SJSA1 (cell line): ENCODE measurements around the gene CALM3. TPM values are rescaled to one million over a fixed set of nuclear protein-coding genes. Genes with fewer than 3 reads are reported as not detected.

Experiments
- DNase-seq, 2 experiments: peaks; one replicate each; pipeline ENCODE4 v3.0.0-alpha.2; 2015 to 2020; ENCODE audit warnings: low spot score in 2 of 2, low read depth in 1 of 2
- H3K27ac ChIP-seq: fragments of 250-450 bp; sonication (Bioruptor Pico); 2 replicates; pipeline ENCODE4 v1.5.1; 2020; ENCODE audit warnings: mild to moderate bottlenecking, moderate library complexity
- H3K27me3 ChIP-seq: fragments of 250-450 bp; sonication (Bioruptor Pico); replicated peaks from 2 replicates; pipeline ENCODE4 v1.5.1; 2020; ENCODE audit warnings: mild to moderate bottlenecking, moderate library complexity
- H3K36me3 ChIP-seq: fragments of 250-450 bp; sonication (Bioruptor Pico); 2 replicates; pipeline ENCODE4 v1.5.1; 2020; ENCODE audit warnings: mild to moderate bottlenecking
- H3K4me1 ChIP-seq: fragments of 250-450 bp; sonication (Bioruptor Pico); replicated peaks from 2 replicates; pipeline ENCODE4 v1.6.1; 2021; ENCODE audit warnings: mild to moderate bottlenecking
- H3K4me3 ChIP-seq: fragments of 250-450 bp; sonication (Bioruptor Pico); 2 replicates; pipeline ENCODE4 v1.5.1; 2020; ENCODE audit warnings: mild to moderate bottlenecking
- H3K9me3 ChIP-seq: fragments of 250-450 bp; sonication (Bioruptor Pico); replicated peaks from 2 replicates; pipeline ENCODE4 v1.5.1; 2020; ENCODE audit warnings: mild to moderate bottlenecking
- total RNA-seq: library from RNA; depleted of rRNA; stranded (reverse); fragments of >200 nt; shearing (Covaris generic); gene quantifications from 2 replicates; pipeline ENCODE4 v1.2.3, GENCODE V29; 2014; rRNA removed

The CALM3 gene
- total RNA-seq, 1 experiment from 2014 or later = 232 TPM

- Histone ChIP-seq H3K4me1 (no peaks in the 10 kb centered on the region), H3K36me3 (no peaks in the 10 kb centered on the region), H3K9me3 (no peaks in the 10 kb centered on the region), H3K4me3 (no peak overlapping the region), H3K27ac (no peak overlapping the region), H3K27me3 (no peaks in the 10 kb centered on the region)
- no peak for DNase-seq
Observed at GRCh38 chr19:46646402-46646801, 45.3 kb downstream of the CALM3 start.

GRCh38 chr19:46648060-46648960, 47.2 kb downstream of the CALM3 start:
- DNase-seq = no peak
- Histone ChIP-seq H3K27me3 (no peaks in the 10 kb centered on the region), H3K27ac (no peak overlapping the region), H3K9me3 (no peaks in the 10 kb centered on the region), H3K4me3 (no peak overlapping the region), H3K36me3 (no peaks in the 10 kb centered on the region), H3K4me1 (no peaks in the 10 kb centered on the region)

DNA sequence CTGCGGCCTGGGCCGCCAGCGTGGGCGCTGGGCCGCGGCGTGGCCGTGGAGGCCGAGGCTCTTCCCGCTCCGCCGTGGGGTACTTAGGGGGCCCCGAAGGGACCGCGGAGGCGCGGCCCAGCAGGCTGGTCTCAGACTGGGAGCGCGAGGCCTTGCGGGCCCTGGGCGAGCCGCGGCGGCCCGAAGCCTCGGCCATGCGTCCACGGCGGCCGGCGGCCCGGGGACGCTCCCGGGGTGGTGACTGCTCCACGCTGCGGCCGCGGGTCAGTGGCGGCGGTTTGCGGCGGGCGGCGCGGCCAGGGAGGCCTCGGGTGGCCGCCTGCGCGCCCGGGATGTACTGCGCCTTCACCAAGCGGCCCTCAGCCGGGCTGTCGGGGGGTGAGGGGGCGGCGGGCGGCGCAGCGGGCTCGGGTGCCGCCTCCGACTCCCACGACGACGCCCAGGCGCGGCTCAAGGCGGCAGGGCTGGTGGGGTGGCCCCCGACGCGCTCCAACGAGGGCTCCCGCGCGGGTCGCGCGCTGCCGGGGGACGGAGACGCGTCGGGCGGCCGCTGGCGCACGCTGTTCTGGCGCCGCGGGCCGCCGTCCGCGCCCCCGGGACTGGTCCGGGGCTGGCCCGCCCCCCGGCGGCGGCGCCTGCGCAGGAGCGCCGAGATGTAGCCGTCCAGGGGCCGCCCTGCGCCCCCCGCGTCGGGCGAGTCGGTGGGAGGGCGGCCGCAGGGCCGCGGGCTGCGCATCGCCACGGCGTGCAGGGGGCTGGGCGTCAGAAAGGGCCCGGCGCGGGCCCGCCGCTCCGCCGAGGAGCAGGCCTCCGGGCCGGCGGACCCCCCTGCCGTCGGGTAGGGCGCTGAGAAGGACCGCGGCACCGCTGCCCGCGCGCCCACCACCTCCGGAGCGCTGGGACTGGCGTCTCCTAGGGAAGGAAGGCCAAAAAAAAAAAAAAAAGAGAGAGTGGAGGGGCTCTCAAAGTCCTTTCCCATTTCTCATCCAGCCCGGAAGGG, 48.1 kb downstream of the CALM3 start:
- Histone ChIP-seq H3K4me3 (no peak overlapping the region), H3K27me3 (no peaks in the 10 kb centered on the region), H3K9me3 (no peaks in the 10 kb centered on the region), H3K36me3 (no peaks in the 10 kb centered on the region), H3K27ac (no peak overlapping the region), H3K4me1 (no peaks in the 10 kb centered on the region)
- no peak for DNase-seq

DNA sequence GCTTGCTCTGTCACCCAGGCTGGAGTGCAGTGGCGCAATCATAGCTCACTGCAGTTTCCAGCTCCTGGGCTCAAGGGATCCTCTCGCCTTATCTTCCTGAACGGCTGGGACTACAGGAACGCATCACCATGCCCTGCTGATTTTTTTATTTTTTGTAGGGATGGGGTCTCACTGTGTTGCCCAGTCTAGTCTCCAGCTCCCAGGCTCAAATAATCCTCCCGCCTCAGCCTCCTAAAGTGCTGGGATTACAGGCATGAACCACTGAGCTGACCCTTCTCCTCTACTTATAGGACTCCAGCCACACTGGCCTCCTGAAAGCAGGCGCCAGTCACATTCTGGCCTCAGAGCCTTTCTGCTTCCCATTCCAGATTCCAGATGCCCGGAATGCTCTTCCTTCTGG, 49.3 kb downstream of the CALM3 start:
- no peaks in the 10 kb centered on the region for H3K4me1 ChIP-seq
- H3K27me3 ChIP-seq = no peaks in the 10 kb centered on the region
- no peak for DNase-seq
- H3K4me3 ChIP-seq = no peak overlapping the region
- H3K27ac ChIP-seq = no peak overlapping the region
- no peaks in the 10 kb centered on the region for H3K9me3 ChIP-seq
- H3K36me3 ChIP-seq = no peaks in the 10 kb centered on the region

DNA sequence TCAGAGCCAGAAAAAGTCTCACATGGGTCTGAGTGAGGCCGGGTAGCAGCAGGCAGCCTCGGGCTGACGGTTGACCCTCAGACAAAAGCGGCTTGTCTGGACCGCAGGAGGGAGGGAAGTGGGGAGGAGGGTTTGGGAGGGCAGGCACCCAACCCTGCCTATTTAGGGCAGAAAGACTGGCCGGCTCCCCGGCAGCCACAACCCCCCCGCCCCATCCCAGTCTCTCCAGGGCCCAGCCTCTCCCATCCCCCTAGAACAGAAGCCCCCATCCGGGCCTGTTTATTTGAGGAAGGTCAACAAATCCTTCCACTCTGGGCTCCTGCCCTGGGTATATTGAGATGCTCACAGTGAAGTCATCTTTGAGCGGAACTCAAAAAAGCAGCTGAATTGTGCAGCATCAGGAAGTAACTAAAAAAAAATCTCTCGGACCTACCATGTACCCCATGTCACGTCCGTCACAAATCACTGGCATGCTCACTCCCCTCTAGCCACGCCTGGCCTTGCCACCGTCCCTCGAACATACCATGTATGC, 53.6 kb downstream of the CALM3 start:
- H3K36me3 ChIP-seq = no peaks in the 10 kb centered on the region
- H3K4me3 ChIP-seq = no peak overlapping the region
- no peak overlapping the region for H3K27ac ChIP-seq
- DNase-seq = no peak
- no peaks in the 10 kb centered on the region for H3K9me3 ChIP-seq
- H3K27me3 ChIP-seq = no peaks in the 10 kb centered on the region
- H3K4me1 ChIP-seq = peaks cover 5% of the 10 kb centered on the region

DNA sequence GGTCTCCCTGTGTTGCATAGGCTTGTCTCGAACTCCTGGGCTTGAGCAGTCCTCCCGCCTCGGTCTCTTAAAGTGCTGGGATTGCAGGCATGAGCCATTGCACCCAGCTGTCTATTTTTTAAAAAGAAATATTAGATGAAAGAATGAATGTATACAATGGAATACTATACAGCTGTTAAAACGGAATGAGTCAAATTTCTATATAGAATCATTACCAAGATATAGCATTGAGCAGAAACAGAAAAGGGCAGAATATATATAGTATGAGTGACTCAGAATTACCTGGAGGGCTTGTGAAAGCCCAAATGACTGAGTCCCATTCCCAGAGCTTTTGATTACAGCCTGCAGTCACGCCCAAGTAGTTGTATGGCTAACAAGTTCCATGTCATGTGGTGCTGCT, 55.4 kb downstream of the CALM3 start:
- Histone ChIP-seq H3K36me3 (no peaks in the 10 kb centered on the region), H3K9me3 (no peaks in the 10 kb centered on the region), H3K27me3 (no peaks in the 10 kb centered on the region; the same call in 1 of the 2 replicates), H3K4me3 (no peak overlapping the region), H3K27ac (no peak overlapping the region), H3K4me1 (peaks cover 18% of the 10 kb centered on the region)
- DNase-seq = no peak

DNA sequence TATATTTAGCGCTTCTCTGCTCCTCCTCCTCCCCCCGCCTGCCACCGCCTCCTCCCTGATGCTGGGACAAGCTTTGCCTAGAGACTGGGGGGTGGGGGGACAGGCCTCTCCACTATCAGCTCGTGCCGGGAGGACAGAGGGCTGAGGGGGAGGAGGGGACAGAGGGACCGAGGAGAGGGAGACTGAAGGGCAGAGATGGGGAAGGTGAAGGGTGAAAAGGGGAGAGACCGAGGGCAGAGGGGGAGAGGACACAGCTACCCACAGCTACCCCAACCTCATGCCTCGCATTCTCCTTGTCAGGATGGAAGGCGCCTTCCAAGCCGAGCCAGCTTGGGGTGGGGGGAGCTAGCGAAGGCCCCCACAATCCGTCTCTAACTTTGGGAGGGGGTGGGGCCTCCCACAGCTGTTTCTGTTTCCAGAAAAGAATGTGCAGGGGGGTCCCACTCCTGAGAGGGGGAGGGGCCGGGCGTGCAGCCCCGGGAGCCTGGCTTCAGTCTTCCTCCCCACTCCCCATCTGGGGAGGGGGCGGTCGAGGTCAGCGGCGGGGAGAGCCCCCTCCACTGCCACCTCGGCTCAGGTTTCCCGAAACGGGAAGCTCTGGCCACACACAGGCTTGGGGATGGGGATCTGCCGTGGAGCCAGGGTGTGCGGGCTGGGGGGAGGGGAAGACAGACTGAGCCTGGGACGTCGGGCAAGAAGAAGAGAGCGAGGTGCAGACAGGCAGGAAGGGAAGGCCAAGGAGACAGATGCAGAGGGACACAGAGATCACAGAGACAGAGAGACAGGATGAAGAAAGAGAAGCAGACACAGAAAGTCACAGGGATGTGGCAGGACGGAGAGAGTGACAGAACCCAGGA, 58.2 kb downstream of the CALM3 start:
- Histone ChIP-seq H3K36me3 (no peaks in the 10 kb centered on the region), H3K4me3 (no peak overlapping the region), H3K27ac (no peak overlapping the region), H3K4me1 (peaks cover 21% of the 10 kb centered on the region), H3K27me3 (no peaks in the 10 kb centered on the region; the same call in 1 of the 2 replicates), H3K9me3 (no peaks in the 10 kb centered on the region)
- no peak for DNase-seq

GRCh38 chr19:46660008-46660517, 58.9 kb downstream of the CALM3 start:
- H3K27me3 ChIP-seq = no peaks in the 10 kb centered on the region; the same call in 1 of the 2 replicates
- peak overlapping the region; percentile 42 for H3K4me3 ChIP-seq
- H3K9me3 ChIP-seq = no peaks in the 10 kb centered on the region
- H3K4me1 ChIP-seq = peaks cover 21% of the 10 kb centered on the region
- H3K27ac ChIP-seq = no peak overlapping the region
- H3K36me3 ChIP-seq = no peaks in the 10 kb centered on the region
- no peak for DNase-seq

Other genes starting within 250 kb of the CALM3 start
- gene CCDC8, start 187.8 kb upstream of the CALM3 start, total RNA-seq = 12.5 and 18.6 TPM in 2 replicates
- not detected in 2 replicates for gene PNMA8C, start 172.4 kb upstream of the CALM3 start, total RNA-seq
- 7.6 and 8.1 TPM in 2 replicates for gene PNMA8A, start 129.8 kb upstream of the CALM3 start, total RNA-seq
- not detected in 2 replicates for gene PNMA8B, start 105.5 kb upstream of the CALM3 start, total RNA-seq
- gene PTGIR, start 23.8 kb downstream of the CALM3 start, total RNA-seq = not detected in 2 replicates
- gene GNG8, start 34.9 kb downstream of the CALM3 start, total RNA-seq = not detected in 2 replicates
- gene DACT3, start 59.9 kb downstream of the CALM3 start, total RNA-seq = 2.4 and 4.4 TPM in 2 replicates
- 7.3 and 7.8 TPM in 2 replicates for gene PRKD2, start 115.8 kb downstream of the CALM3 start, total RNA-seq
- 48.7 and 63.9 TPM in 2 replicates for gene FKRP, start 144.7 kb downstream of the CALM3 start, total RNA-seq
- gene STRN4, start 145.1 kb downstream of the CALM3 start, total RNA-seq = 91.1 and 112 TPM in 2 replicates
- gene SLC1A5, start 187.3 kb downstream of the CALM3 start, total RNA-seq = 112 and 135 TPM in 2 replicates
- gene AP2S1, start 249.5 kb downstream of the CALM3 start, total RNA-seq = 286 and 304 TPM in 2 replicates